HCT116 (cell line): Measurements from ENCODE around the gene PLGRKT.

Experiments
- CBX3 ChIP-seq: IDR thresholded peaks from 2 replicates; pipeline ENCODE4 v1.6.1; 2012; ENCODE audit warnings: low read depth
- CTCF ChIP-seq, 3 experiments: fragments of 200-600 bp in 1 of 3; sonication (generic) in 1 of 3; IDR thresholded peaks in 2 of 3; conservative IDR thresholded peaks in 1 of 3; 2 replicates each; pipeline ENCODE4 v1.5.1; 2012 to 2017; ENCODE audit warnings: low read depth in 2 of 3, low read length in 2 of 3, antibody characterized with exemption in 1 of 3, borderline replicate concordance in 1 of 3, control low read depth in 1 of 3, mild to moderate bottlenecking in 1 of 3, mixed read lengths in 1 of 3, mixed run types in 1 of 3, moderate library complexity in 1 of 3; ENCODE audit not compliant: insufficient read depth in 1 of 3
- EZH2 ChIP-seq: fragments of 200-600 bp; sonication (generic); IDR thresholded peaks from 2 replicates; pipeline ENCODE4 v1.6.1; 2017; ENCODE audit warnings: antibody characterized with exemption, mixed run types
- EZH2phosphoT487 ChIP-seq: fragments of 200-600 bp; IDR thresholded peaks from 2 replicates; pipeline ENCODE4 v1.6.1; 2018; ENCODE audit warnings: antibody characterized with exemption, borderline replicate concordance
- JUND ChIP-seq: IDR thresholded peaks from 2 replicates; pipeline ENCODE4 v1.6.1; 2012
- POLR2A ChIP-seq: IDR thresholded peaks from 2 replicates; pipeline ENCODE4 v1.7.0; 2011; ENCODE audit warnings: borderline replicate concordance; ENCODE audit not compliant: insufficient read depth, insufficient read length; ENCODE audit errors: extremely low read depth
- POLR2AphosphoS5 ChIP-seq: IDR thresholded peaks from 2 replicates; pipeline ENCODE4 v1.6.1; 2011; ENCODE audit warnings: mild to moderate bottlenecking, low read depth, low read length, moderate library complexity
- RAD21 ChIP-seq: IDR thresholded peaks from 2 replicates; pipeline ENCODE4 v1.6.1; 2012; ENCODE audit warnings: low read depth, mild to moderate bottlenecking
- YY1 ChIP-seq: IDR thresholded peaks from 2 replicates; pipeline ENCODE4 v1.6.1; 2011; ENCODE audit warnings: low read length, low read depth, moderate library complexity, mild to moderate bottlenecking; ENCODE audit not compliant: insufficient replicate concordance; ENCODE audit errors: extremely low read depth
- ZNF274 ChIP-seq: fragments of 200-500 bp; sonication (Bioruptor generic); IDR thresholded peaks from 2 replicates; pipeline ENCODE4 v1.6.1; 2014; ENCODE audit warnings: mild to moderate bottlenecking, low read depth, low read length, inconsistent platforms

- no peak for TF ChIP-seq EZH2phosphoT487
- TF ChIP-seq CTCF (IDR thresholded peaks at IDR 0.05 in 2 of 3, conservative IDR thresholded peaks at IDR 0.05 in 1 of 3; ENCODE audit: borderline replicate concordance in 1 of 3, insufficient read depth in 1 of 3, low read depth in 2 of 3, low read length in 2 of 3), result no peak
- no peak for TF ChIP-seq POLR2A
- no peak for TF ChIP-seq YY1
- TF ChIP-seq RAD21, result no peak
- TF ChIP-seq CBX3, result no peak
- TF ChIP-seq ZNF274, result no peak
- no peak for TF ChIP-seq POLR2AphosphoS5
- TF ChIP-seq JUND, result no peak
- no peak for TF ChIP-seq EZH2
Measured at GRCh38 chr9:5393497-5393896, 44.2 kb downstream of the PLGRKT start.
